ENCODE data around the gene CAMK1D.
"Not testable (repeated sequence)": the region's sequence is repeated elsewhere in the genome, so short reads cannot be mapped to it uniquely, and the experiment has no call there.

Gene CAMK1D

DNA sequence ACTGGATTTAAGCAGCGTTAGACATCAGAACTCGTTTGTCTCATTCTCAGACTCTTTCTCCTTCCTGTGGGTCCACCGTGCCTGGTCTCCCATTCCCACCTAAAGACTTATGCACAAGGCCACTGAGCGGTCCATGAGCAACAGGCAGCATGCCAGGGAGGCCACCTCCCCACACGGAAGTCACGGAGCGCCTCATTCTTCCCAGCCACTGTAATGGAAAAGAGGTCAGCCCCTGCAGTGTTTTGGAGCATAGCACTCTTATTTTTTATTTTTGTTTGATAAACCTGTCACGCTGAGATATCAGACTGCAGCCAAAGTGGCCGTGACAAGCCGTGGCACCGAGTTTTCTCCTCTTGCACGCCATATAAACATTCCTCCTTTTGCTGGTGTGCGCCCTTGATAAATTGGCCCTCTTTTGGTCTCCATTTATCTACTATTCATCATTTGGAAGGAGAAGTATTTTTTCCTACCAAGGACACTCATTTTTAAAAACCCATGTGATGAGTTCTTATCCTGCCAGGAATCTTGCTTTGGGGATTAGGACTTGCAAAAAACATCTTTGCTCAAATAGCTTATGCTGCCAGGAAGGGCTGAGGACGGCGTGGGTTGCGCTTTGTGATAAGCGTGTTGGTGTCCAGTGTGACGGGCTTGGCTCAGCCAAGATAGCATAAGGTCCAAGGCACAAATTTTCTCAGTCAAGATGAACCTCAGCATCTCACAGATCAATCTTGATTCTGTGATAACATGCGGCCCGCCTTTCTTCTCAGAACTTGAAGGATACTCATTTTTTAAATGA, 446.2 kb downstream of the CAMK1D start:
- DNase-seq (ENCODE audit: low spot score) = no peak

DNA sequence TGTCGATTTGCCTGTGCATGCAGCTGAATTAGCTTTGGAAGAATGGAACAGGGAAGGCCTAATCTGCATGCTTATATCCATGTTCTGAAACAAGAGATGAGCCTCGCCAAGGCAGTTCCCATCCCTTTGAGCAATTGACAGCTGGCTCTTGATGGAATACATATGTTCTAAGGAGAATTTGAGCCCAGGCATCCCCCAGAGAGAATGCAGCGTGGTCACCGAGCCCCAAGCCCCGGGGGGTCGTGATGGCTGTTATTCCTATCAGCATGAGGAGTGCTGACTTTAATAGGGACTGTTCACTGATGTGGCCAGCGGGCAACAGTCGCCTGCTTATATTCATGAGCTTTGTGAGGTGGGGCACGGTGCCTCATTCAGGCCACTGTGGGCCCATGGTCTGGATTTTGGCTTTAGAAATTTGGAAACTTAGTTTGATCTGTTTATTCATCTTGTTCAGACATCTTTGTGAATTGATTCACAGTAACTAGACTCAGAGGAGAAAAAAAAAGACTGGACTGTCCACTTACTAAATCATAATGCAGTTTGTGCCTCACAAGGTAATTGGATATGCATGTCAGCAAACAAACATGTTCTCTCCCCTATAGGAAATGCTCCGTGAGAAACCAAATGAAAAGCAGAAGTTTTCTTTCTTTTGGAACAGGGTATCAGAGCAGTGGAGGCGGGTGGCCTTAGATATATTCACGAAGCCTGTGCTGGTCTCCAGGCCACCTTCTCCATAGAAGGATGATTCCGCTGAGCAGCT, 447.2 kb downstream of the CAMK1D start:
- DNase-seq (ENCODE audit: low spot score) = no peak

DNA sequence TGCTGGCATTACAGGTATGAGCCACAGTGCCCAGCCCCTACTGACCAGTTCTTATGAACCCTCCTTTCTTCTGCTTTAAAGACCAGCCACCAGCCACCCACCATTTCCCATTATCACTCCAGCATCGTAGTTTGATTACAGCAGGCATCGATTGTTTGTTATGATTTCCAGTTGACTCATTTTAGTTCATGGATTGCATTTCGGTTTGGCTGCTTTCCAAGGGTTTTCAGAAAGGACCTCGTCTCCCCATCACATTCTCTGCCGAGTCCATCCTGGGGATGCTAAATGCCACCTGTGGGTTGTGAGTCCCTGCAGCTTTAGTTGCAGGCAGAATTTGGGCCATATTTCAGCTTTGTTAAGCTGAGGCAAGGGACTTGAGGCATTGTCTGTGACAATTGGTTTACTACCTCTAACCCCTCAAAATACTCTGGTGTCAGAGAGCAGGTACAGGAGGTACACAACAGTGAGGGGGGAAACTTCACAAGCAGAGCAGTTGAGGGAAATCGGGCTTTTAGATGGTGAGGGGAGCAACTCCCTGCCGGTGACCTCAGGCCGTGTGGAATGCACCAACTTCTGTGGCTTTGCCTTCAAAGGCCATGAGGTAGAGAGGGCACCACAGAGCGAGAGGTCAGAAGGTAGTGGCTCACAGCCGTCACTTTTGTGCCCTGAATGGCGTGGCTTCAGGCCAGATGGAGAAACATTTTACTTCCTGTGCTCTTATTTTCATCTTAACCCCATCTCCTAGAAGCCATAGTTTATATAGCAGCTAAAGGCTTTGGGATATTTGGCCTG, 448.3 kb downstream of the CAMK1D start:
- no peak for DNase-seq (ENCODE audit: low spot score)

DNA sequence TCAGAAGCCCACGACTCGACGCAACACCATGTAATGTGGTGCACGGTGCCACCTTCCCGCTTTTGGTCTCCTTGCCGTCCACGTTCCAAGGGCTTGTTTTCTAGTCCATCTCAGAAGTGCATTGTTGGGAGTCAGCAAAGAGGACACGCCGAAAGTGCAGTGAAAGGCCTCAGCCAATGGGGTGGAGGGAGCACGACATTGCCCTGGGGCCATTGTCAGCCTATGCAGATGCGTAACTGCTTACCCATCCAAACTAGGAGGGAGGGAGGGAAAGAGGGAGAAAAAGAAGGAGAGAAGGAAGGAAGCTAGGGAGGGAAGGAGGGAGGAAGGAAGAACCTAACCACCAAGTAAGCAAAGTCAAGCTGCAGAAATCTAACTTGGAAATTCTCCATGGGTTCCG, 449.8 kb downstream of the CAMK1D start:
- no peak for DNase-seq (ENCODE audit: low spot score)

DNA sequence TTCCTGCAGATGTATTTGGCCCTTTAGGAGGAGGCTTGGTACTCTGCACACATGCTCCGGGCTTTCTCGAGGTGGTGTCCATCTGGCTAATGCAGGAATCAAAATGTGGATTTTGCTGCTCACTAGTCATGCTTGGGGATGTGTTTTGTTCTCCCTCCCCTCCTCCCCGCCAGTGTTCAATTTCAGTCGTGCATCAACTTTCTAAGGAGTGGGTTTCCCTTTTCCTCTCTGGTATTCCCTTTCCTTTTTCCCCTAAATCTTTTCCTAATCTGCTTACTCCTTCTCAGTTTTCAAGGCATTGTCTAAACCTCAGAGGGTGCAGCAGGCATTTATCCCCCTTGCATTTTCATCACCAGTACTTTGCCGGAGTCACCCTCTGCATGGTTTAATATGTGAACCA, 450.4 kb downstream of the CAMK1D start:
- DNase-seq (ENCODE audit: low spot score) = no peak

DNA sequence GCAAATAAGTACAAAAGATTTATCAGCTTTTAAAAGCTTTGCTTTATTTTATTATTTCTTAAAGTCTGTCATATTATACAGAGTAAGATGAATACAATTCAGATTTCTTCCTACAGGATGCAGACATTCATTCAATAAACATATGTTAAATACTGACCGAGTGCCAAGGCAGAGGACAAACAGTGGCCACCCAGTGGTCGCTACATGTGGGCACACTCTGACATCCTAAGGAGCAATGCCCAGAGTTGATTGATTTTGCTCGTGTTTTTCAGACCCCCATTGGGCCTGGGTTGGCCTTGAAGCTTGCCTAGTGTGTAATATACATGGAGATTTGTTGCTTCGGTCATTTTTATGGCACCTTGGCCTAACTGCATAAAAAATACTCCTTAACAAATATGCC, 451.0 kb downstream of the CAMK1D start:
- DNase-seq (ENCODE audit: low spot score) = no peak

DNA sequence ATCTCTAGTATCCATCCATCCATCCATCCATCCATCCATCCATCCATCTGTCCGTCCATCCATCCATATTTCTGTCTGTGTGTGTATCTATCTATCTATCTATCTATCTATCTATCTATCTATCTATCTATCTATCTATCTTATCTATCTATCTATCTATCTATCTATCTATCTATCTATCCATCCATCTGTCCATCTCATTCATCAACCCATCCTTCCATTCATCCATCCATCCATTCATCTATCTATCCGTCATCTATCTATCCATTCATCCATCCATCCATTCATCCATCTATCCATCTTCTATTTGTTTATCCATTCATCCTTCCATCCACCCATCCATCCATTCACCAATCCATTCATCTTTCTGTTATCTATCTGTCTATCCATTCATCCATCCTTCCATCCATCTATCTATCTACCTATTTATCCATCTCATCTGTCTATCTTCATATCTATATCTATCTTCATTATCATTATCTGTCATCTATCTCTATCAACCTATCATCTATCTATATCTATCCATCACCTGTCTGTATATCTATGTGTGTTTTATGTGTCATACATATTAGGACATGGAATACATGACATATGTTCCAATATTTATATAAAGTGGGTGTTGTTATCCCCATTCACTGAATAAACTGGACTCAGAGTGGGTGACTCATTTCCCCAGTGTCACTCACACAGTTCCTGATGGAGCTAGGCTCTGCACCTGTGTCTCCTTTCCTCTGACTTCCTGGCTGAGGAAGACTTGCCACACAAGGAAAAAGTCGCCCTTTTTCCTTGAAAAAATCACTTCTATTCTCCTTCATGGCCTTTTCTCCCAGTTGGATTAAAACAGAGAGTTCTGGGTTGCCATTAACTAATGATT, 452.1 kb downstream of the CAMK1D start:
- peak; percentile 17 for DNase-seq (ENCODE audit: low spot score)

DNA sequence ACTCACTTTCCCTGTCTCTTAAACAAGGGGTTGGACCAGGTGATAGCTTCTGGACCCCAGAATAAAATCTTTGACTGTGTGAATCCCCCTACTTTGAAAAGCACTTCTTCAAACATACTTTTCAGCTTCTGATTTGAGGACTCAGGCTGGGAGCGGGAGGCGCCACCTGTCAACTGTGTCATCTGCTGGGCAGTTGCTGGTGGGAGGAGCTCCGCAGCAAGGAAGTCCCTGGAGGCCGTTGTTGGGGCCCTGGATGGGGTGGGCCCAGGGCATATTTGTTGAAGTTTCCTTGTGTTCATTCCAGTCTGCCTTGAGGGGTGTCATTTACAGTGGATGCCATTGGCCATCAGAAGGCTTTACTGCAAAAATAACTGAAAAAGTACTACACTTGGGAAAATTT, 454.4 kb downstream of the CAMK1D start:
- DNase-seq (ENCODE audit: low spot score) = no peak

- DNase-seq (ENCODE audit: low spot score) = no peak
Measured at GRCh38 chr10:12806228-12807095, 457.1 kb downstream of the CAMK1D start.

DNA sequence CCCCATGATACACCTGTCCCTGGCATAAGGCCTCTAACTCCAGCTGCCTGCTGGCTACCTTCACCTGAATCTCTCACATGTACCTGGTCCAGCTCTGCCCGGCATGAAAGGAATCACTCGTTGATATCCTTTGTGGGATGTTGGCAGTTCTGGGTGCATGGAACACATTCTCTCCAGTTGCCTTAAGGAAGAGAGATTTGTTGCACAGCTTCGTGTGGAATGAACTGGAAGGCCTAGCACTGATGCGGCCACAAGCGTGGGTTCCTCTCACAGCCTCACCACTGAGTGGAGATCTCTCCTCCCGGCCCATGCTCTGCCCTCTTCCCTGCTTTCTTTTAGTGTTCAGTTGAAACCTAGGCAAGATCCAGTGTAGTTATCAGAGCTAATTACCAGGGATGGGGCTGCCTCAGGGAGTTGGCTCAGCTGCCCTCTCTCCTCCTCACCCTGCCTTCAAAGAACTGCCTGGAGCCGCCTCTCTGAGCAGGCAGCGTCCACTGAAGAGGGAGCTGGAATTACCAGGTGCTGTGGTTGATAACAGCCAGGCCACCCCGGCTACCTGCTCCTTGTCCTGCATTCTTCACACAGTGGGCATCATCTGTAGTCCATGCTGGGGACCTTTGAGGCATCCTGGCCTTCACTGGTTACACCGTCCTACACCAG, 457.9 kb downstream of the CAMK1D start:
- DNase-seq (ENCODE audit: low spot score) = no peak

- no peak for DNase-seq (ENCODE audit: low spot score)
Measured at GRCh38 chr10:12808014-12808613, 458.8 kb downstream of the CAMK1D start.

GRCh38 chr10:12810046-12810445, 460.7 kb downstream of the CAMK1D start:
- DNase-seq (ENCODE audit: low spot score) = not testable (repeated sequence)

DNA sequence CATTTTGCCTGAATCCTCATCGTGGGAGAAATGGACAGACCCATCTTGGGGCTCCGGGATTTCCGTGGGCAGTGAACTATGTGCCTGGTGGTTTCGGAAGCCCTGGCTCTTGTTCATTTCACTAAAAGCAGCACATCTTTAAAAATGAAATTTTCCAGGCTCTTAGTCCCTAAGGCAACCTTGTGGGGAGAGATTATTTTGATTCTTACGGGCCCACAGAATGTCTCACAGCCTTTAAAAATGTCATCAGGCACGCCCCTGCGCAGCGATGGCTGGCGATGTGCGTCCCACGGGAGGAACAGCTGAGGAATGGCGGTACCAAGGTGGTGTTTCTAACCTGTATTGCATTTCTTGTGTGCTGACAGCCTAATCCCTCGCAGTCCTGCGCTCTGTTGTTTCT, 462.5 kb downstream of the CAMK1D start:
- DNase-seq (ENCODE audit: low spot score) = no peak

- no peak for DNase-seq (ENCODE audit: low spot score)
Measured at GRCh38 chr10:12812571-12812970, 463.2 kb downstream of the CAMK1D start.

GRCh38 chr10:12814166-12814565, 464.8 kb downstream of the CAMK1D start:
- DNase-seq (ENCODE audit: low spot score) = no peak

- no peak for DNase-seq (ENCODE audit: low spot score)
Measured at GRCh38 chr10:12819071-12819470, 469.7 kb downstream of the CAMK1D start.

DNA sequence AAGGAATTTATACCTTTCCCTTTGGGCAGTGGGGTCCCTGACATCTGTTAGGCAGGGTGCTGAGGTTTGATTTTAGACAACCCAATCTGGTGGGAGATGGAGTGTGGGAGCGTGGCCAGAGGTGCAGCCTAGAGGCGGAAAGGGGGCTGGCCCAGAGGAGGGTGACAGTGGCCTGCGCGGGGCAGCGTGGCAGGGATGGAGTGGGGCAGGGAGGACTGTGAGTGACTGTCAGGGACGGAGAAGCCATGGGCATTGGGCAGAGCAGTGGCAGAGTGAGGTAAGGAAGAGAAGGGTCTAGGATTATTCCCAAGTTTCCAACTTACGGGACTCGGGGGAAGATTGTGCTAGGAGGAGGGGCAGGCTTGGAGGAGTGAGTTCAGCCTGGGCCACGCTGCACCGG, 470.3 kb downstream of the CAMK1D start:
- no peak for DNase-seq (ENCODE audit: low spot score)

GRCh38 chr10:12822126-12822892, 473.0 kb downstream of the CAMK1D start:
- no peak for DNase-seq (ENCODE audit: low spot score)

DNA sequence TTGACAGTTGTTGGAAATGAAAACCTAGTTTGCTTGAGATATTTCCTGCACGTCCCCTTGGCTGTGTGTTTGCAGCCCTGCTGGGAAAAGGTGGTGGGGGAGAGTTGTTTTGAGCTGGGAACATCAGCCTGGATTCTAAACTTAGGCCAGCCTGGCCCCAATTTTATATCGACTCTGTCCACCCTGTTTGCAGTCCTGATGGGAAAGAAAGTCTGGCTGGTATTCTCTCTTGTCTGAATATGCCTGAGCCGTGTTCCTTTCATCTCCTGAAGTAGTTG, 473.5 kb downstream of the CAMK1D start:
- DNase-seq (ENCODE audit: low spot score) = no peak
